Measurements from ENCODE around the gene OTOF.

The OTOF gene

GRCh38 chr2:26482211-26483026, 4.5 kb upstream of the OTOF start:
- Histone ChIP-seq H3K4me2 (ENCODE audit: low read depth, low read length) (no peak overlapping the region), H3F3A (ENCODE audit: insufficient read depth, low read length) (no peaks in the 10 kb centered on the region), H3K4me1 (ENCODE audit: low read length) (no peaks in the 10 kb centered on the region), H3K27me3 (replicated peaks; ENCODE audit: insufficient read depth, low read length) (peaks cover 25% of the 10 kb centered on the region; the same call in 1 of the 2 replicates), H3K9me2 (replicated peaks; ENCODE audit: insufficient read depth, low read length) (no peaks in the 10 kb centered on the region), H3K9ac (ENCODE audit: low read length) (no peak overlapping the region), H3K9me3 (replicated peaks; ENCODE audit: insufficient read depth, low read length) (no peaks in the 10 kb centered on the region), H3K36me3 (replicated peaks; ENCODE audit: insufficient read depth, low read length) (no peaks in the 10 kb centered on the region), H3K27ac (ENCODE audit: low read length) (no peak overlapping the region), H2AFZ (ENCODE audit: low read length) (no peak overlapping the region), H3K79me2 (ENCODE audit: low read length) (no peaks in the 10 kb centered on the region), H4K20me1 (ENCODE audit: insufficient read depth, low read length) (no peaks in the 10 kb centered on the region), H3K4me3 (ENCODE audit: low read length) (no peak overlapping the region)
- TF ChIP-seq EZH2phosphoT487 (IDR thresholded peaks at IDR 0.05; ENCODE audit: low read length) = no peak
- no peak for TF ChIP-seq CTCF (IDR thresholded peaks at IDR 0.05; ENCODE audit: low read length)
- no peak for TF ChIP-seq EZH2 (optimal IDR thresholded peaks at IDR 0.05; ENCODE audit: low read depth, low read length)
- no peak for DNase-seq

DNA sequence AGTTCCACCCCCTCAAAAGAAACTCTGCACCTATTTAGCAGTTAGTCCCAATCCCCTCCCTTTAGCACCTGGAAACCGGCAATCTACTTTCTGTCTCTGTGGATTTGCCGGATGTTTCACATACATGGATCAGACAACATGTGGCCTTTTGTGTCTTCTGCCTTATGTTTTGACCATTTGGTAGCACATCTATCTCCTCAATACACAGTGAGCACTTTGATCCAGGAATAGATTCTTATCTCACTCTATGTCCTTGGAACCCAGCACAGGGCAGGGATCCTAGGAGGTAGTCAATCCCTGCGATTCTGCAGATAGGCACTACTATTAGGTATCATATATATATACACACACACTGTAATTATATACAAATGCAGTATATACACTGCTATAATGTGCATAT, 3.8 kb upstream of the OTOF start:
- no peak for DNase-seq
- Histone ChIP-seq H4K20me1 (ENCODE audit: insufficient read depth, low read length) (no peaks in the 10 kb centered on the region), H3K9me2 (replicated peaks; ENCODE audit: insufficient read depth, low read length) (no peaks in the 10 kb centered on the region), H3K27ac (ENCODE audit: low read length) (no peak overlapping the region), H3F3A (ENCODE audit: insufficient read depth, low read length) (no peaks in the 10 kb centered on the region), H2AFZ (ENCODE audit: low read length) (no peak overlapping the region), H3K4me2 (ENCODE audit: low read depth, low read length) (no peak overlapping the region), H3K36me3 (replicated peaks; ENCODE audit: insufficient read depth, low read length) (no peaks in the 10 kb centered on the region), H3K4me3 (ENCODE audit: low read length) (no peak overlapping the region), H3K4me1 (ENCODE audit: low read length) (no peaks in the 10 kb centered on the region), H3K79me2 (ENCODE audit: low read length) (no peaks in the 10 kb centered on the region), H3K27me3 (replicated peaks; ENCODE audit: insufficient read depth, low read length) (peaks cover 26% of the 10 kb centered on the region), H3K9ac (ENCODE audit: low read length) (no peak overlapping the region), H3K9me3 (replicated peaks; ENCODE audit: insufficient read depth, low read length) (no peaks in the 10 kb centered on the region)
- TF ChIP-seq CTCF (IDR thresholded peaks at IDR 0.05; ENCODE audit: low read length) (no peak), EZH2 (optimal IDR thresholded peaks at IDR 0.05; ENCODE audit: low read depth, low read length) (no peak), EZH2phosphoT487 (IDR thresholded peaks at IDR 0.05; ENCODE audit: low read length) (no peak)

- Histone ChIP-seq H3K27me3 (replicated peaks; ENCODE audit: insufficient read depth, low read length) (peaks cover 22% of the 10 kb centered on the region), H3K79me2 (ENCODE audit: low read length) (no peaks in the 10 kb centered on the region), H3K27ac (ENCODE audit: low read length) (no peak overlapping the region), H3F3A (ENCODE audit: insufficient read depth, low read length) (no peaks in the 10 kb centered on the region), H4K20me1 (ENCODE audit: insufficient read depth, low read length) (no peaks in the 10 kb centered on the region), H3K9me3 (replicated peaks; ENCODE audit: insufficient read depth, low read length) (no peaks in the 10 kb centered on the region), H3K4me1 (ENCODE audit: low read length) (no peaks in the 10 kb centered on the region), H3K9me2 (replicated peaks; ENCODE audit: insufficient read depth, low read length) (no peaks in the 10 kb centered on the region), H2AFZ (ENCODE audit: low read length) (no peak overlapping the region), H3K36me3 (replicated peaks; ENCODE audit: insufficient read depth, low read length) (no peaks in the 10 kb centered on the region), H3K4me3 (ENCODE audit: low read length) (no peak overlapping the region), H3K9ac (ENCODE audit: low read length) (no peak overlapping the region), H3K4me2 (ENCODE audit: low read depth, low read length) (no peak overlapping the region)
- TF ChIP-seq EZH2phosphoT487 (IDR thresholded peaks at IDR 0.05; ENCODE audit: low read length) = no peak
- no peak for TF ChIP-seq EZH2 (optimal IDR thresholded peaks at IDR 0.05; ENCODE audit: low read depth, low read length)
- no peak for TF ChIP-seq CTCF (IDR thresholded peaks at IDR 0.05; ENCODE audit: low read length)
- no peak for DNase-seq
Measured at GRCh38 chr2:26480566-26481423, 2.9 kb upstream of the OTOF start.

All from MM.1S (cell line).